H1 (cell line): ENCODE data around the gene SLX9. TPM values are rescaled to one million over a fixed set of nuclear protein-coding genes. Genes with fewer than 3 reads are reported as not detected.

Experiments
- MAFK ChIP-seq: IDR thresholded peaks from 2 replicates; pipeline ENCODE4 v1.6.1; 2012; ENCODE audit warnings: low read depth, mild to moderate bottlenecking, improper control_type of control experiment, low read length
- SAP30 ChIP-seq: fragments of 300-600 bp; sonication (generic); IDR thresholded peaks from 2 replicates; pipeline ENCODE4 v1.7.1; 2012; ENCODE audit warnings: low read length, moderate library complexity, mild to moderate bottlenecking, inconsistent platforms; ENCODE audit not compliant: insufficient read depth, insufficient replicate concordance
- polyA plus RNA-seq, 7 experiments: library from polyadenylated mRNA; depleted of rRNA in 3 of 7; stranded (reverse) in 5 of 7; unstranded in 2 of 7; fragments of >200 nt in 5 of 7; fragments of 200-250 nt in 2 of 7; gene quantifications; 1 replicate in 5 of 7; 2 replicates in 1 of 7; 4 replicates in 1 of 7; pipeline versions ENCODE4 v1.2.1 to v1.2.3, GENCODE V29; 2011 to 2013; ENCODE audit warnings: missing spikeins in 2 of 7, mixed read lengths in 2 of 7
- total RNA-seq: library from RNA; stranded (reverse); fragmentation: NEBNext Ultra II Directional; extraction: Animal tissue kit (Norgen Biotek cat#: 25700); gene quantifications from 2 replicates; pipeline ENCODE4 v1.2.1, GENCODE V29; 2021

The SLX9 gene
- total and polyA plus RNA-seq, 2 of the 8 experiments (the other 6 are each of a cell fraction or from before 2014, with no cell fraction given): 17.7 to 57.3 TPM

- TF ChIP-seq SAP30 (no peak), MAFK (no peak)
Measured at GRCh38 chr21:44925378-44925755, 14.5 kb upstream of the SLX9 start (continued).
